ENCODE data around the gene PLIN3. TPM values are rescaled to one million over a fixed set of nuclear protein-coding genes. Genes with fewer than 3 reads are reported as not detected.
"Not testable (repeated sequence)": the region's sequence is repeated elsewhere in the genome, so short reads cannot be mapped to it uniquely, and the experiment has no call there.

Gene PLIN3
- total RNA-seq, 3 donors from 2014 or later, result 15.8 to 20.6 (median 19.8) TPM

- not testable (repeated sequence) for H3K27me3 Mint-ChIP-seq (ENCODE audit: low read depth); H3K9me3 Mint-ChIP-seq; ATAC-seq; DNase-seq
- H3K4me3 Mint-ChIP-seq, result peak overlapping the region; percentile 85
- H3K4me1 Mint-ChIP-seq (ENCODE audit: low read depth), result peaks cover 40% of the 10 kb centered on the region
- H3K36me3 Mint-ChIP-seq (ENCODE audit: insufficient read depth), result peaks cover 16% of the 10 kb centered on the region
Measured at GRCh38 chr19:4793278-4793677, 74.2 kb downstream of the PLIN3 start.

GRCh38 chr19:4792866-4793195, 74.6 kb downstream of the PLIN3 start:
- H3K27me3 Mint-ChIP-seq (ENCODE audit: low read depth); ATAC-seq; H3K9me3 Mint-ChIP-seq; DNase-seq: not testable (repeated sequence)
- H3K36me3 Mint-ChIP-seq (ENCODE audit: insufficient read depth), result peaks cover 13% of the 10 kb centered on the region
- H3K4me1 Mint-ChIP-seq (ENCODE audit: low read depth), result peaks cover 40% of the 10 kb centered on the region
- peak overlapping the region; percentile 85 for H3K4me3 Mint-ChIP-seq

GRCh38 chr19:4792019-4792865, 75.2 kb downstream of the PLIN3 start:
- not testable (repeated sequence) for ATAC-seq
- peaks cover 40% of the 10 kb centered on the region for H3K4me1 Mint-ChIP-seq (ENCODE audit: low read depth)

GRCh38 chr19:4791183-4792018, 76.1 kb downstream of the PLIN3 start, which contains the start of gene FEM1A:
Gene FEM1A, plus strand, starts transcription at chr19:4791734. Its CDS starts 121 bp downstream, at chr19:4791855.
- peak within 1 kb of the TSS; percentile 85 for H3K4me3 Mint-ChIP-seq
- peaks cover 2% of the 10 kb centered on the region for H3K27me3 Mint-ChIP-seq (ENCODE audit: low read depth)
- peaks cover 8% of the 10 kb centered on the region for H3K36me3 Mint-ChIP-seq (ENCODE audit: insufficient read depth)
- peak; percentile 96 for DNase-seq
- H3K9me3 Mint-ChIP-seq, result no peaks in the 10 kb centered on the region
- peak; percentile 96 to 97 for ATAC-seq
- H3K4me1 Mint-ChIP-seq (ENCODE audit: low read depth), result peaks cover 35% of the 10 kb centered on the region

More at GRCh38 chr19:4792019-4792865, 75.2 kb downstream of the PLIN3 start:
- not testable (repeated sequence) for DNase-seq; H3K27me3 Mint-ChIP-seq (ENCODE audit: low read depth); H3K9me3 Mint-ChIP-seq
- Mint-ChIP-seq H3K36me3 (ENCODE audit: insufficient read depth) (peaks cover 13% of the 10 kb centered on the region), H3K4me3 (peak overlapping the region; percentile 85)

Other genes starting within 250 kb of the PLIN3 start
- gene TNFAIP8L1, start 228.2 kb downstream of the PLIN3 start, total RNA-seq, result 1 to 10 TPM; 3.2 to 4.0 (median 3.9) TPM
- 100 to 1,000 TPM; 129 to 150 (median 134) TPM for gene MYDGF, start 197.3 kb downstream of the PLIN3 start, total RNA-seq
- gene DPP9, start 143.8 kb downstream of the PLIN3 start, total RNA-seq, result 100 to 1,000 TPM; 112 to 126 (median 120) TPM
- 10 to 100 TPM; 31.8 to 35.8 (median 34.7) TPM for gene FEM1A, start 75.9 kb downstream of the PLIN3 start, total RNA-seq
- gene TICAM1, start 36.0 kb downstream of the PLIN3 start, total RNA-seq, result 10 to 100 TPM; 31.4 to 41.2 (median 34.3) TPM
- under 1 TPM in 2 of 3 donors, not detected in 1; 0.32 to 0.41 TPM for gene ARRDC5, start 35.2 kb upstream of the PLIN3 start, total RNA-seq
- gene UHRF1, start 41.8 kb upstream of the PLIN3 start, total RNA-seq, result 100 to 1,000 TPM; 148 to 221 (median 173) TPM
- gene KDM4B, start 101.4 kb upstream of the PLIN3 start, total RNA-seq, result 10 to 100 TPM; 13.3 to 18.1 (median 16.7) TPM